Measurements from ENCODE around the gene ZNF423.

Gene ZNF423

DNA sequence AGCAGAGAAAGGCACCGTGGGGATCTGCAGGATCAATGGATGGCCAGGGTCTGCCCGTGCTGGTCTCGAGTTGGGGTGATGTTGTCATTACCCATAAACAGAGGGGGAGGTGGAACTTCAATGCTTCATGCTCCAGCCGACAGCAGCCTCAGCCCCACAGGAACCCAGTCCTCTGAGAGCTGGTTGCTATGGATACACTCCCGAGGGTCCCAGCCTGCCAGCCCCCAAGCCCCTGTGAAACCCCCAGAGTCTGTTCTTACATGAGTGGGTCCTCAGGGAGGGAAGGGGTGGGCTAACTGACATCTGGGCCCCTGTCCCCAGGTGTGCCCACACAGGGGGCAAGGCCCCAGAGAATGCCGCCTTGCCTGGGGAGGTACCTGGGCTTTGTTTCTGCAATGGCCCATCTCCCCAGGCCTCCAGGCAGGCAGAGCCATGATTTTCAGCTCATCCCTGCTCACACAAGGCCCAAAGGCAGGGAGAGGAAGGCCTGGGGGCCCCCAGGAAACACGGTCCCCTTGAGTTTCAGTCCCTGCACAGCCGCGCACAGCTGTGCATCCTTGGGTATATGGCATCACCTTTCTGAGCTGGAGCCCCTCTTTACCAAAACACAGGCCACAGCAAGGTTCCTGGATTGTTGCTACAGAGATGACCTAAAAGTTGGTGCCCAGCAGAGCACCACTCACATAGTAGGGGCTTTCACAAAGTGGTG, 223.7 kb downstream of the ZNF423 start:
- TF ChIP-seq, protein P1, sequence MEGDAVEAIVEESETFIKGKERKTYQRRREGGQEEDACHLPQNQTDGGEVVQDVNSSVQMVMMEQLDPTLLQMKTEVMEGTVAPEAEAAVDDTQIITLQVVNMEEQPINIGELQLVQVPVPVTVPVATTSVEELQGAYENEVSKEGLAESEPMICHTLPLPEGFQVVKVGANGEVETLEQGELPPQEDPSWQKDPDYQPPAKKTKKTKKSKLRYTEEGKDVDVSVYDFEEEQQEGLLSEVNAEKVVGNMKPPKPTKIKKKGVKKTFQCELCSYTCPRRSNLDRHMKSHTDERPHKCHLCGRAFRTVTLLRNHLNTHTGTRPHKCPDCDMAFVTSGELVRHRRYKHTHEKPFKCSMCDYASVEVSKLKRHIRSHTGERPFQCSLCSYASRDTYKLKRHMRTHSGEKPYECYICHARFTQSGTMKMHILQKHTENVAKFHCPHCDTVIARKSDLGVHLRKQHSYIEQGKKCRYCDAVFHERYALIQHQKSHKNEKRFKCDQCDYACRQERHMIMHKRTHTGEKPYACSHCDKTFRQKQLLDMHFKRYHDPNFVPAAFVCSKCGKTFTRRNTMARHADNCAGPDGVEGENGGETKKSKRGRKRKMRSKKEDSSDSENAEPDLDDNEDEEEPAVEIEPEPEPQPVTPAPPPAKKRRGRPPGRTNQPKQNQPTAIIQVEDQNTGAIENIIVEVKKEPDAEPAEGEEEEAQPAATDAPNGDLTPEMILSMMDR (IDR thresholded peaks at IDR 0.05; ENCODE audit: low read depth, low read length, missing control alignments) = no peak
- H3K4me3 ChIP-seq (ENCODE audit: low read depth, low read length) = no peak overlapping the region
- no peak for DNase-seq (ENCODE audit: low read depth)

GRCh38 chr16:49631187-49632041, 224.5 kb downstream of the ZNF423 start:
- H3K4me3 ChIP-seq (ENCODE audit: low read depth, low read length) = no peak overlapping the region
- TF ChIP-seq, protein P1 (IDR thresholded peaks at IDR 0.05; ENCODE audit: low read depth, low read length, missing control alignments) = no peak
- no peak for DNase-seq (ENCODE audit: low read depth)

GRCh38 chr16:49630783-49631182, 225.1 kb downstream of the ZNF423 start:
- H3K4me3 ChIP-seq (ENCODE audit: low read depth, low read length) = no peak overlapping the region
- no peak for DNase-seq (ENCODE audit: low read depth)
- TF ChIP-seq, protein P1 (IDR thresholded peaks at IDR 0.05; ENCODE audit: low read depth, low read length, missing control alignments) = no peak

GRCh38 chr16:49629851-49630250, 226.1 kb downstream of the ZNF423 start:
- no peak for DNase-seq (ENCODE audit: low read depth)
- no peak overlapping the region for H3K4me3 ChIP-seq (ENCODE audit: low read depth, low read length)
- TF ChIP-seq, protein P1 (IDR thresholded peaks at IDR 0.05; ENCODE audit: low read depth, low read length, missing control alignments) = no peak

DNA sequence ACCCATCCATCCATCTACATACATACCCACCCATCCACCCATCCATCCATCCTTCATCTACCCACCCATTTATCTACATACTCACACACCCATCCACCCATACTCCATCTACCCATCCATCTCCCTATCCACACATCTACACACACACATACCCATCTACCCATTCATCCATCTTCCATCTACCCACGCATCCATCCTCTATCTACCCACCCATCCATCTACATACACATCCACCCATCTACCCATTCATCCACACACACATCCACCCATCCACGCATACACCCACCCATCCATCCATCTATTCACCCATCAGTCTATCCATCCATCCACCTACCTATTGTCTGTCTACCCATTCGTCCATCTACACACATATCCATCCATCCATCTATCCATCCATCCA, 227.8 kb downstream of the ZNF423 start:
- no peak overlapping the region for H3K4me3 ChIP-seq (ENCODE audit: low read depth, low read length)
- TF ChIP-seq, protein P1 (IDR thresholded peaks at IDR 0.05; ENCODE audit: low read depth, low read length, missing control alignments) = no peak
- DNase-seq (ENCODE audit: low read depth) = no peak

- H3K4me3 ChIP-seq (ENCODE audit: low read depth, low read length) = no peak overlapping the region
- no peak for DNase-seq (ENCODE audit: low read depth)
- TF ChIP-seq, protein P1 (IDR thresholded peaks at IDR 0.05; ENCODE audit: low read depth, low read length, missing control alignments) = no peak
Measured at GRCh38 chr16:49625311-49626065, 230.4 kb downstream of the ZNF423 start.

Data from GM12864 (cell line).